Measurements from ENCODE around the gene DICER1.

DICER1 gene

DNA sequence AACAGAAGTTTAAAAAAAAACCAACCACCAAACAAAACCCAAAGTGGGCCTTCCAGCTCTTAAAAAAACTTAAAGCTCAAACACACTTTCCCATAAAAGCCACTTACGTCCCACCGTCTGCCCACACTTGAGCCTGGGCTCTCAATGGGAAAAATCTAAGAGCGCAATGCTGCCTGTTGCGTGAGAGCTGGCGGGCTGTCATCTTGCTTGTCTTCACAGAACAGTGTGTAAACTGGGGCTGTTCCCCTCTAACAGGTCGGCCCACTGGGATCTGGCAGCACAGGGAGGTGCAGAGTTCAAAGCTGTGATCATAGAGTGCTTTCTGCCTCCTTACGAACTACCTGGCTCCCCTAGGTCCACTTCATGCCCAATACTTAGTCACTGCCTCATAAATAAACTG lies 80.0 kb downstream of the DICER1 start:
- DNase-seq (ENCODE audit: low spot score), result no peak

DNA sequence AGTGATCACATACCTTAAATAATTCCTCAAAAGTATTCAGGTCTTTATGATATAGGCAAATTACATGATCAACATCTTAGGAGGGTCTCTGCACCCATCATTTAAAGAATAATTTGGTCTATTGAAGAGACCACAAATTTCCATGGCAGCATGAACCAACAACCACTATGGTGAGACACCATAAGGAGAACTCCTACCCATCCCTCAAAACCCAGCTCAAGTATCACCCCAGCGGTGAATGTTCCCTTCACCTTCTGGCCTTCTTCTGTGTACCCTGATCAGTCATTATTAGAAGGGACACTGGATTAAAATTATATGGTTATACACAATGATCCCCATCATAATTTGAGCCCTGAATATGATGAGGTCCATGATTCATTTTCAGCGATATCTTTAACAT lies 81.5 kb downstream of the DICER1 start:
- no peak for DNase-seq (ENCODE audit: low spot score)

DNA sequence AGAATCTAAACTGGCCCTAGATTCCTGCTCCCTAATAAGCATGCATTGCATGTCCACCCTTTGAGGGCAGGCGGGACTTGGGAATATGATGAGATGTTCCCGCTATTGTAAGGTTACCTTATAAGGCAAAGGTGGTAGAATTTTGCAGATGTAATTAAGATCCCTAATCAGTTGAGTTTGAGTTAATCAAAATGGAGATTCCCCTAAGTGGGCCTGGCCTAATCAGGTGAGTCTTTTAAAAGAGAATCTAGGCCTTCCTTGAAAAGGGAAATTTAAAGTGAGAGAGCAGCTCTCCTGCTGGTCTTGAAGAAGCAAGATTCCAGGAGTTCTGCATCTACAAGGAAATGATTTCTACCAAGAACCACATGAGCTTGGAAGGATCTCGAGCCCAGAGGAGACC lies 83.4 kb downstream of the DICER1 start:
- DNase-seq (ENCODE audit: low spot score), result no peak

DNA sequence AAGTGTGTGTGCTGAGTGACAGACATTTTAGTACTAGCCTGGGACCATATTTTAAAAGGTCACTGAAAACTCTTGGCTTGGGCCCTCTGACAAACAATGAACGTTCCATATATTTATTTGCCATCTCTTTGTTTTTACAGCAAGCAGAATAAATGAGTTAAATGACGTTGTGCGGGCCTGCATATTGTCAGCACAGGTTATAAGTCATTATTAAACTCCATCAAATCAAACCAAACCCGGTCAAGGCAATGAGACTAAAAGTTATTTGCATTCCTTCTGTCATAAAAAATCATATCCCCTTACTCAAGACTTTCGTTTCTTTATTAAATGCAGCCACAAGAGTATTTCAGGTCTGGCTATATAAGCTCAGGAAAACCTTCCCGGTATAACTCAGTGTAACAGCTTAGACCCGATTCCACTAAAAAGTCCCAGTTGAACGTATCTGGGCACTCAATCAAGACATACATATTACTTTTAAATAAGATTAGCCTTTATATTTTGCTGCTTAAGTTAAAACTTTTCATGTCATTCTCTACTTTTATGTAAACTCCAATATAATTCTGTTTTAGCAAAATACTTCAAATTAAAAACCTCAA lies 84.9 kb downstream of the DICER1 start:
- DNase-seq (ENCODE audit: low spot score), result no peak

DNA sequence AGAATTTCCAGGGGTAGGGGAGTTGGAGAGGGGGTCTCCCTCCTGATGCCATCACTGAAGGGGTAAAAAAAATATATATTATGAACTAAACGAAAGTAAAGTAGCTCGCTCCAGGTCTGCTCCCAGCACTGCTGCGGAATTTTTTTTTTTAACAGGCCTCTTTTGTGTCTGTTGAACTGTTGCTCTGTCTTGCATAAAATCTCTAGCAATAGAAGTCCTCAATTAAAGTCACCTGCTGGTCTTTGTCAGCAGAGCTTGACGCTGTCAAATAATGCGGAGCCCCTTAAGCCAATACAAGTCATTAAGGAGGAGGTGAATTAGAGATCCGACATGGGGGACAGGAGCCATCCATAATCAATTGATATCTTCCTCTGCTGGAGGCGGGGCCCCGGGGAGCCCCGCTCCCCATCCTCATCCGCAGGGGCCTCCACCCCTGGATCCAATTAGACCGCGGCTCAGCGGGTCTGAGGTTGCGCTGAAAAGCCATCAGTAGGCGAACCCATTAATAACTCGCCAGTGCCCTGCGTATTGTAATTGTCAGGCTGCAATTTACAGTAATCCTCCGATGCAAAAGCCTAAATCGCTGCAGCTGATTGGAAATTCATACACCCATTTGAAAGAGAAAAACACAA lies 85.6 kb downstream of the DICER1 start:
- no peak for DNase-seq (ENCODE audit: low spot score)

DNA sequence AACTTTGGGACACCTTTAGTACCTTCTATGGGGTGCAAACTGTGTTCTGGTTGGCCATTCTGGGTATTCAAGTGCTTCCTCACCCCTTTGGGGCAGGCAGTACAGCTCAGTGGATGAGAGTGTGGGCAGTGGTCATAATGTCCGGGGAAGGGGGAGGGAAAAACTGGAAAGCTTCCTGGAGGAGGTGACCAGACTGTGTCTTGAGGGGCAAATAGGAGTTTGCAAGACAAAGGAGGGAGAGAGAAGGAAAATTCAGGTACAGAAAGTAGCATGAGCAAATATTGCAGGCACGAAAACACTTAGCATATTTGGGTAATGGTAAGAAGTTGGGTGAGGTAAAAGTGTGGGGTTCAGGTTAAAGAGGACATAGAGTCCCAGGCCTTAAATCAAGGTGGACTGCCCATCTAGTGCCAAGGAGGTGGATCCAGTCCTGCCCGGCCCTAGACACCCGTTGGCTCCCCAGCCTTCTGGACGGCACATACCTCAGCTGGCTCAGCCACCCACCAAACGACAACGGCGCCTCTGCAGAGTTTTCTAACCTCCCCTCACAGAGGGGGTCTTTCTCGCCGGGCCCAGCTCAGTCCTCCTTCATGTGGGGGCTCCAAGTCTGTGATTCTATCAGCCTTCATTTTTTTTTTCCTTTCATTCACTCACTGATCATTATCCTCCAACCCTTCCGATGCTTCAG lies 86.4 kb downstream of the DICER1 start:
- DNase-seq (ENCODE audit: low spot score), result no peak

DNA sequence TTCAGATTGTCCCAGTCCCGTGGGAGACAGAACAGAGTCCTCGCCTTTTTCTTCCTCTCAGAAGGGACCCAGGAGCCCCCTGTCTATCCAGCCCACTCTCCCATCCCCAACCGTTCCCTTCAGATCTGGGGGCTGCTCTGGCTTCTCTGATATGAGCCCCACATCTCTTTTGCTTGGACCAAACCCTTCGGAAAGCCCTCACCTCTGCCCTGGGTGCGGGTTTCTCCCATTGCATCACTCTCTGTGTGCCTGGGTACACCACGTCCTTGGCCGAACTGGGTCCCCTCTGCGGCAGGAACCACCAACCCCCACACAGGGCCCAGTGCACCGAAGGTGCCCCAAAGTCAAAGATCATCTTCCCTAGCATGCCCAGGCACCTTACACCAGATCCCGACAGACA lies 87.8 kb downstream of the DICER1 start:
- no peak for DNase-seq (ENCODE audit: low spot score)

DNA sequence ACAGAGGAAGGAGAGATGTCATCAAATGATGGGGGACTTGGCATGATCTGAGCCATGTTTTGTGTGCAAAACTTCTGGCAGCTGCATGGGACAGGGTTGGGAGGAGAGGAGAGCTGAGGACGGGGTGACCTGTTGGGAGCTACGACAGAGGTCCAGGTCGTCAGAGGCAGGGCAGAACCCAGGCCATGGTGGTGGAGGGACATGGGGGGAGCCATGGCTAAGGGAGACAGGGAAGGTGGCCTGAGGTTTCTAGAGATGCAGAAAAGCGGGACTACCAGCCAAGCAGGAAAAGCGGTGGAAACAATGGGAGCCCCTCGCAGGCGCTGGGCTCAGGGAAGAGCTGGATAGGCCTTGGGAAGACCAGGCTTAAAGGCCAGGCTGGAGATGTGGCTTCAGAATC lies 88.3 kb downstream of the DICER1 start:
- DNase-seq (ENCODE audit: low spot score), result no peak

DNA sequence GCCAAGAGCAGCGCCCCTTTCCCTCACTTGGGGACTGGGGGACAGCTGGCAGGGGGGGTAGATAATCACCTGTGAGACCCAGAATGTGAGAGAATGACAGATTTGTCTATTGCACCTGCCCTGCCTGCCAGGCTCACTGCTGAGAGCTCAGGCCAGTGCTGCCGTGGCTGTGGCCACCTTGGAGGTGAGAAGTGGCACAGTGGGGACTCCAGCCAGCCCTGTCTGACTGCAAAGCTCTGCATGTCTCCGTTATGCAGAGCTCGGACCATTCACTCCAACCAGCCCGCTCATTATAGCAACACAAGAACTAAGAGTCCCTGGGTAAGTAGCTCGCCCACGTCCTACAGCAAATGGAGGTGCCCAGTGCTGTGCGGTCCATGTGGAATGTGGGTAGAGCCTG lies 88.8 kb downstream of the DICER1 start:
- DNase-seq (ENCODE audit: low spot score), result no peak

DNA sequence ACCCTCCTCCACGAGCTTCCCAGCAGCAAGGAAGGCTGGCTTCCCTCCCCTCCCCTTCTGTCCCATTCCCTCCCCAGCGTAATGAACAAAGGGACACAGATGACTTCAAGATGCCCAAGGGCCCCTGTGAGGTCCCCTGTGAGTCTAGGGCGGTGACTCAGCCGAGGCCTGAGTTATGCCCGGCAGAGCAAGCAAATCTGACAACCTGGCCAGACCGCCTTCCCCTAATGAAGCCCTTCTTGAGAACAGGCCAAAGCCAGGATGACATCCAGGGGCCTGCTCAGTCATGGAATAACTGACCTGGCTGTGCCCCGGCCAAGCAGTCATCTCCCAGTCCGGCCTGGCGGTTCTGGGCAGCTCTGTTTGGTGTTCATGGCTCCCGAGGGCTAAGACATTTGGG lies 89.2 kb downstream of the DICER1 start:
- DNase-seq (ENCODE audit: low spot score), result no peak

DNA sequence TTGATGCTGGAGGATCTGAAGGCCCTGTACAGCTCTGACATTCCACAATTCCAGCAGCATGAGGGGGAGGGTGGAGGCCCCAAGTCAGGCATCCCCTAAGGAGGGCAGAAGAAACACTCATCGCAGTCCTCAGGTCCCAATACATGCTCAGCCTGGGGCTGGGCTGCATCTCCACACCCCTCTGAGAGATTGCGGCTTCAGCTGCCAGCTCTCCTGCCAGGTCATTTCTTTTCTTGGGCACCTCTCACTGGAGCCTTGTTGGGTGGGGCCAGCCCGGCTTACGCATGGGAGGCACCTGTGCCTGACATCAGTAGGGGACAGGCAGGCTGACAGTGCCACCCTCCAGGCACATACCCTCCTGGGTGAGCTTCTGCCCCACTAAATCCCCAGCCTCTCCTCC lies 89.8 kb downstream of the DICER1 start:
- no peak for DNase-seq (ENCODE audit: low spot score)

DNA sequence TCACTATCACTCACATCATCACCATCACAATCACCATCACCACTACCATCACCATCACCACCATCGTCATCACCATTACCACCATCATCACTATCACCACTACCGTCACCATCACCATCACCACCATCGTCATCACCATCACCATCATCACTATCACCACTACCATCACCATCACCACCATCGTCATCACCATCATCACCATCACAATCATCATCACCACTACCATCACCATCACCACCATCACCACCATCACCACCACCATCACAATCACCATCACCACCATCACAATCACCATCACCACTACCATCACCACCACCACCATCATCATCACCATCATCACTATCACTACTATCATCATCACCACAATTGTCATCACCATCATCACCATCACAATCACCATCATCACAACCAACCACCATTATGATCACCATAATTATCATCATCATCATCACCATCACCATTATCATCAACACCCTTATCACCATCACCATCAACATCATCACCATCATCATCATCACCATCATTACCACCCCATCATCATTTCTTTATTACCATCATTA lies 90.8 kb downstream of the DICER1 start:
- DNase-seq (ENCODE audit: low spot score), result no peak

DNA sequence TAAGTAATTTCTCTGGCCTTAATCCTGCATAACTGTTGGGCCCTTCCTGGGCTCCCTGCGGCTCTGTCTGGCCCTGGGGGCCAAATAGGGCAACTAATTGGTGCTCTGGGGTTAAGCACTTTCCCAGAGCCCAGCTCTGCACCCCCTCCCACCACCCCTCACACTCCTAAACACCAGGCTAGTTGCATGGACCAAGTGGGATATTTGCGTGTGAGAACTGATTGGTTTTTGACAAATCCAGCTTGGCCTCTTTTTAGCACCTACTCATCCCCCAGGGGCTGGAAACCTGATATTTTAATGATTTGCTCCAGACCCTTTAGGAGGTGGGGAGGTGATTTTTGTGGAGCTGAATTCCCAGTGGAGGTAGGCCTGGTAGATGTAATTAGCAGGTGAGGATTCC lies 91.9 kb downstream of the DICER1 start:
- DNase-seq (ENCODE audit: low spot score), result no peak

DNA sequence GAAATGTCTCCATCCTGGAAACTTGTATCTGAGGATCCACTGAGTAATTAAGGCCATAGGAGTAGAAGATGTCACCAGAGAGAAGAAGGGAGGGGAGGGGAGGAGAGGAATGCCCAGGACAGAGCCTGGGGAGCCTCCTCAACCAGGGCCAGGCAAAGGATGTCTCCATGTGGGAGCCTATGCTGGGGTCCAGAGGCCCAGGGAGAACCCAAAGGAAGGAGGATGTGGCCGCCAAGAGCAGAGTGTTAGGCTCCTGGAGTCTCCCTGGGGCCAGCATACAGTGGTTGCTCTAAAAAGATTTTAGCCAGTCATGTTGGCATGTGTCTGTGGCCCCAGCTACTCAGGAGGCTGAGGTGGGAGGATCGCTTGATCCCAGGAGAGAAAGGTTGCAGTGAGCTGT lies 92.6 kb downstream of the DICER1 start:
- DNase-seq (ENCODE audit: low spot score), result no peak

DNA sequence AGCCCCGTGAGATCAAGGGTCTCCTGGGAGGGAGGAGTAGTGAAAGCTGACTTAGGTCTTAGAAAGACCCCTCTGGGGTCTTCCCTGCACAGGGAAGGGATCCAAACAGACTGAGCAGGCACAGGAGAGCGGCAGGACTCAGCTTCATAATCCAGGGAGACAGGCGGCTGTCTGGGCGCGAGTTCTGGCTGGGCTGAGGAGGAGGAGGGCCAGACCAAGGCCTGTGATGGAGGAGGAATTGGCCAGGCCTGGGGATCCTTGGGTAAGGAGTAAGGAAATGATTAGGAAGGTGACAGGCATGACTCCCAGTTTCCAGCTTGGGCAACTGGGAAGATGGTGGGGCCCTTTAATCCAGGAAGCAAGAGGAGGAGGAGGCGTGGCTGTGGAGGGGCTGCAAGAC lies 93.1 kb downstream of the DICER1 start:
- no peak for DNase-seq (ENCODE audit: low spot score)

DNA sequence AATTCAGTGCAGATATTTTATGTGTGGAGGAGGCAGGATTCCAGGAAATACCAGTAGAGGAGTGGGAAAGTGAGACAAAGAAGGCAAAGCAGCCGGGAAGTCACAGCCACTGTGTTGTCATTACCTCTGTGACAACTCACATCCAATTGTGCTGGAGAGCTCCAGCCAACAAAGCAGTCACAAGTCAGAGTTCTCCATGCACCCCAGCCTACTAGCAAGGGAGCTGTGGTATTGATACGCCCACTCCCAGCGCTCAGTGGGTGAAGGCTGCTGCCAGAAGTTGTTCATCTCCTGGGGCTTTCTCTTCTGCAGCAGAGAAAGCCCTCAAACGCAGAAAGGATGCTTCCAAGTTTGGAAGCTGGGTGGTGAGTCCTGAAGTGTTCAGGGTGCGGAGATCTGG lies 93.9 kb downstream of the DICER1 start:
- DNase-seq (ENCODE audit: low spot score), result no peak

DNA sequence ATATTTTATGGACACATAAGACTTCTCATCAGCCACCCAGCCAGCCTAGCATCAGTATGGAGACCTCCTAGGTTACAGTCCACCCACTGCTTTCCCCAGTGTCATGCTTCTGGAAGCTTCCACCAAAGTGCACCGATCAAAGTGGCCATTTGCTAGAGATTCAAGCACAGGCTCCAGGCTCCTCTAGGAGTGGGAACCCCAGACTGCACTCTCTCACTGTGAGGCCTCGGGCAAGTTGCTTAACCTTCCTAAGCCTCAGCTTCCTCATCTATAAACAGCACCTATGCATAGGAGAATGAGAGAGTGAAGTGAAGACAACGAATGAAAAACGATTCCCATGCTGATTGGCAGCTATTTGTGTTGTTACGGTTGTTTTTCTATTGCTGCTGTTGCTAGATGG lies 94.4 kb downstream of the DICER1 start:
- no peak for DNase-seq (ENCODE audit: low spot score)

DNA sequence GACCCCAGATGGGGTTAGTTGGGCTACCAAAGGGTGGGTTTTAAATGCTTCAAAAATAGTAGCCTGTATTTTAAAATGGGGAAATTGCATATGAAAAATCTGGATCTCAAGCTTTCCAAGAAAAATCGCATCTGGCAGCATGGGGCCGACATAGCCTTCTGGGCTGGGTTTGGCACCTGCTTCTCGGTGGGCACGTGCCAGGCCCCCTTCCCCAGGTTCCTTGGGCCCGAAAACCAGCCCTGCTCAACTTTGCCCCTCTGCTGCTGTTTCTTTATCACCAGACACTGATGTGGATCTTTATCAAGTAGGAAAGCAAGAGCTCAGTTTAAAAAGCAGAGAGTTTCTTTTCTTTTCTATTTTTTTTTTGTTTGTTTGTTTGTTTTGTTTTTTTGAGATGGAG lies 95.1 kb downstream of the DICER1 start:
- no peak for DNase-seq (ENCODE audit: low spot score)

DNA sequence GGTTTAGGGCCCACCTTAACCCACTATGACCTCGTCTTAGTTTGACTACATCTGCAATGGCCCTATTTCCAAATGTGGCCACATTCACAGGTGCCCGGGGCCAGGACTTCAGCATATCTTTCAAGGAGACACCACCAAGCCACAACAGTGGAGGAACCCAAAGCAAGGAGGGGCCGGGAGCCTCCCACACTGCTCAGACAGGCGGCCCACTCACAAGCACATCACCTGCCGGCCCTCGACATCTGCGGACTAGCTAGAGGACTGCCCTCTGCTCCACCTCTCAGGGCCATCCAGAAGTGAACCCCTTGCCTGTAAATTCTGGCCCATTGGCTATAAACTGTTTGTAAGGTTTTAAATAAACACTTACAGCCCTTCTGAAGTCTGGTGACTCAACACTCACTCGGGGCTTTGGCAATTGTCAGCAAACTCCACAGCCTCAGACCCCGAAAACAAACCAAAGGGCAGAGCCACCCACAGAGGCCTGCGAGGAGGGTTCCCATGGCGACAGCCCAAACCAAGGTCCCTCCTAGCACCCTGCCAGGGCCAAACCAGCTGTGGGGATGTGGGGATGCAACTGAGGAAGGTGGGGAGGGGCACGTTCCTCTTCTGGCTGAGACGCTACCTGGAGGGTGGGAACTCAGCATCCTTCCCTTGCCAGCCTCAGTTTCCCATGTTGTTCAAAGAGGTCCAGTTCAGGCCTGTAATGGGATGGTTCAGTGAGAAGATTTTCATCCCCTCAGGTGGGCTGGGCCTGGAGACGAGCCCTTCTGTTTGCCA lies 95.8 kb downstream of the DICER1 start:
- no peak for DNase-seq (ENCODE audit: low spot score)

DNA sequence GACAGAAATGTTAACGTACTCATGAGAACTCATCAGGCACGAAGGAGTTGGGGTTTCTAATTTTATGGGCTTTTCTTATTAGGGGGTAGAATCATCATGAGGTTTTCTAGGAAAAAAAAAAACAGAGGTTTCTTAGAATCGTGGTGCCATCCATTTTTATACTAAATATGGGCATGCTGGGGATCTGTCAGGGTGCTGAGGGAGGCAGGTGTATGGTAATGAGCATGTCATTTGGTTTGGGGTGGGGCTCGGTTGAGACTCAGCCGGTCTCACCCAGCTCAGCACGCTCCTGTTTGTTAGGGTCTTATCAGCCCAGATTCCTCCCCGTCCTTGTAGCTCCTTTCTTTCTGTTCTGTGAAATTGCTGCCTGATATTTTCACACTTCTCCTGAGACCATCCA lies 98.2 kb downstream of the DICER1 start:
- DNase-seq (ENCODE audit: low spot score), result no peak

DNA sequence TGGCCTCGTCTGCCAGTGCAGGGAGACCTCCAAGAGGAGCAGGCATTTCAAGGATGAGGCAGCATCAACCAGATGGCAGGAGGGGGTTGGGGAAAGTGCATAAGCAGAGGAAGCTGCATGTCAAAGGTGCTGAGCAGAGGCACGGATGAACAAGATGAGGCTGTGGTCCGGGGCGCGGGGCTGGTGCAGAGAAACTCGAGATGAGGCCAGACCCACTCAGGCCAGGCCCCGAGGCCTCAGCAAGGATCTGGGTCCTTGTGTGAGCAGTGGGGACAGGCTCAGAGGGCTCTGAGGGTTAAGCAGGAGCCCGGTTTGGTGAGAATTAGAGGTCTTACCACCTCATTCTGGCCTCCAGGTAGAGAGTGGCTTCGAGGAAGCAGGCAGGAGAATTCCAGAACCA lies 98.8 kb downstream of the DICER1 start:
- no peak for DNase-seq (ENCODE audit: low spot score)

DNA sequence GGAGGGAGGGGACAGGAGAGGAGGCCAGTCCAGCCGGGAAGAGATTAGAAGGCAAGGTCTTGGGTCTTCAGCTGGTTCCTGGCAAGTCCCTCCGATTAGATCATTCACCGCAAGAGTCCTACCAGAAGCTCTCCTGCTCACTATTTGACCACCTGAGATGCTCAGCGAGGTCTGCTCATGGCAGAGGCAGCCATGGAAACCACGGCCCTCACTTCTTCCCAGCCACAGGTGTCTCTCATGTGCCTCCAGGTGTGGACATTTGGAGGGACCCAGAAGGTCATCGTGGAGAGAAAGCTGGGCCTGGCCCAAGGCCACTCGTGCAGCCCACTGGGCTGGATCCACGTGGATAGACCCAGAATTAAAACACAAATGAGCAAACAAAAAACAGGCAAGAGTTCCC lies 99.5 kb downstream of the DICER1 start:
- DNase-seq (ENCODE audit: low spot score), result no peak

DNA sequence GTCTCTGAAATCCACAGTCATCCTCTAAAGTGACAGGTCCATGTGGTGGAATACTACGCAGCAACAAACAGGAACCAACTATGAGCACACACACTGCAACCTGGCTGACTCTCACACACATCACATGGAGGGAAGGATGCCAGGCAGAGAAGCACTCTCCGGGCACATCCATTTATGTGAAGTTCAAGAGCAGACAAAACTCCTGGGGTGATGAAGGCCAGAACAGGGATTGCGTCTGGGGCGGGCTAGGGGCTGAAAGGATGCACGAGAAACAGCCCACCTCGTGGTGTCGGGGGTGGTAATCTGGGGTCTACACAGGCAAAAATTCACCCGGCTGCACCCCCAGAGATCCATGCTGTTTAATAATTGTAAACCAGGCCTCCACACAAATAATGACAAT lies 100.2 kb downstream of the DICER1 start:
- DNase-seq (ENCODE audit: low spot score), result no peak
